Measurements from ENCODE around the gene PMS1. TPM values are rescaled to one million over a fixed set of nuclear protein-coding genes. Genes with fewer than 3 reads are reported as not detected.

The PMS1 gene
- total and polyA plus RNA-seq, 2 donors from 2014 or later = 6.9 to 23.5 TPM

GRCh38 chr2:189799531-189799930, 15.3 kb downstream of the PMS1 start:
- intact Hi-C loops (cut with DNase I) = no loop called here
- no peak for FAIRE-seq

GRCh38 chr2:189802396-189802912, 18.2 kb downstream of the PMS1 start:
- no peak for DNase-seq
- Histone ChIP-seq H3K4me3 (ENCODE audit: low read length in 3 of 3) (no peak overlapping the region), H3K9me3 (ENCODE audit: control insufficient read depth in 2 of 3, insufficient read depth in 1 of 3, low read length in 3 of 3) (no peaks in the 10 kb centered on the region), H3K9ac (ENCODE audit: low read length in 3 of 3) (no peak overlapping the region), H3K27me3 (ENCODE audit: control insufficient read depth, insufficient read depth, low read length) (no peaks in the 10 kb centered on the region), H3K27ac (ENCODE audit: low read depth in 2 of 2, low read length in 2 of 2) (no peak overlapping the region), H3K36me3 (ENCODE audit: control insufficient read depth in 2 of 3, insufficient read depth in 3 of 3, low read length in 3 of 3) (no peaks in the 10 kb centered on the region), H3K4me1 (ENCODE audit: control insufficient read depth in 2 of 3, insufficient read depth in 2 of 3, low read depth in 1 of 3, low read length in 3 of 3) (no peaks in the 10 kb centered on the region)
- TF ChIP-seq CTCF (IDR thresholded peaks at IDR 0.05; ENCODE audit: borderline replicate concordance, extremely low read depth, insufficient read depth) = no peak
- intact Hi-C loops (cut with DNase I) = no loop called here
- FAIRE-seq = no peak

More at GRCh38 chr2:189799531-189799930, 15.3 kb downstream of the PMS1 start:
- Histone ChIP-seq H3K9ac (ENCODE audit: low read length in 3 of 3) (no peak overlapping the region), H3K4me1 (ENCODE audit: control insufficient read depth in 2 of 3, insufficient read depth in 2 of 3, low read depth in 1 of 3, low read length in 3 of 3) (no peaks in the 10 kb centered on the region), H3K36me3 (ENCODE audit: control insufficient read depth in 2 of 3, insufficient read depth in 3 of 3, low read length in 3 of 3) (peaks cover 0 to 2% (median 2%) of the 10 kb centered on the region in 3 donors), H3K9me3 (ENCODE audit: control insufficient read depth in 2 of 3, insufficient read depth in 1 of 3, low read length in 3 of 3) (no peaks in the 10 kb centered on the region), H3K4me3 (ENCODE audit: low read length in 3 of 3) (no peak overlapping the region), H3K27me3 (ENCODE audit: control insufficient read depth, insufficient read depth, low read length) (no peaks in the 10 kb centered on the region), H3K27ac (ENCODE audit: low read depth in 2 of 2, low read length in 2 of 2) (no peak overlapping the region)
- TF ChIP-seq CTCF (IDR thresholded peaks at IDR 0.05; ENCODE audit: borderline replicate concordance, extremely low read depth, insufficient read depth) = no peak
- no peak for DNase-seq

- H3K4me1 ChIP-seq (ENCODE audit: control insufficient read depth in 2 of 3, insufficient read depth in 2 of 3, low read depth in 1 of 3, low read length in 3 of 3) = no peaks in the 10 kb centered on the region
- no peaks in the 10 kb centered on the region for H3K9me3 ChIP-seq (ENCODE audit: control insufficient read depth in 2 of 3, insufficient read depth in 1 of 3, low read length in 3 of 3)
- no peaks in the 10 kb centered on the region for H3K36me3 ChIP-seq (ENCODE audit: control insufficient read depth in 2 of 3, insufficient read depth in 3 of 3, low read length in 3 of 3)
- H3K9ac ChIP-seq (ENCODE audit: low read length in 3 of 3) = no peak overlapping the region
- no peaks in the 10 kb centered on the region for H3K27me3 ChIP-seq (ENCODE audit: control insufficient read depth, insufficient read depth, low read length)
- no peak for TF ChIP-seq CTCF (IDR thresholded peaks at IDR 0.05; ENCODE audit: borderline replicate concordance, extremely low read depth, insufficient read depth)
- FAIRE-seq (no peak), DNase-seq (no peak)
- intact Hi-C loops (cut with DNase I) = no loop called here
- H3K27ac ChIP-seq (ENCODE audit: low read depth in 2 of 2, low read length in 2 of 2) = no peak overlapping the region
- no peak overlapping the region for H3K4me3 ChIP-seq (ENCODE audit: low read length in 3 of 3)
Observed at GRCh38 chr2:189803431-189803830, 19.2 kb downstream of the PMS1 start.
